Ovary (tissue), 9 donors: ENCODE results near the gene CUL3. TPM values are rescaled to one million over a fixed set of nuclear protein-coding genes. Genes with fewer than 3 reads are reported as not detected.
"Not testable (repeated sequence)": the region's sequence is repeated elsewhere in the genome, so short reads cannot be mapped to it uniquely, and the experiment has no call there.

Experiments used
- DNase-seq, 5 donors: peaks; one replicate each; pipeline ENCODE4 v3.0.0-alpha.2; 2019 to 2020
- H3K27ac ChIP-seq, 2 donors: fragments of 200-600 bp; one replicate each; pipeline versions ENCODE4 v1.5.1 to v1.8.0; 2019 to 2022
- H3K27me3 ChIP-seq: fragments of 200-600 bp; one replicate; pipeline ENCODE4 v1.8.0; 2022
- H3K36me3 ChIP-seq: fragments of 200-600 bp; sonication (generic); one replicate; pipeline ENCODE4 v1.5.1; 2019
- H3K4me1 ChIP-seq: one replicate; pipeline ENCODE4 v1.8.1; 2013; ENCODE audit warnings: mild to moderate bottlenecking, moderate library complexity; ENCODE audit not compliant: insufficient read depth
- H3K4me3 ChIP-seq: fragments of 200-600 bp; sonication (generic); one replicate; pipeline ENCODE4 v1.5.1; 2017
- H3K9me3 ChIP-seq, 2 donors: fragments of 200-600 bp in 1 of 2; sonication (generic) in 1 of 2; one replicate each; pipeline versions ENCODE4 v1.5.1 to v1.8.1; 2013 to 2019; ENCODE audit warnings: mild to moderate bottlenecking in 1 of 2, moderate library complexity in 1 of 2
- CTCF ChIP-seq, 3 donors: fragments of 450-650 bp in 2 of 3; fragments of 200-600 bp in 1 of 3; IDR thresholded peaks; one replicate each; pipeline versions ENCODE4 v1.5.1 to v1.8.0; 2016 to 2022; ENCODE audit warnings: antibody characterized with exemption in 3 of 3, mild to moderate bottlenecking in 1 of 3
- EP300 ChIP-seq: sonication (generic); formaldehyde crosslinking; IDR thresholded peaks from one replicate; pipeline ENCODE4 v1.6.1; 2017; ENCODE audit warnings: antibody characterized with exemption
- POLR2A ChIP-seq: fragments of 450-650 bp; IDR thresholded peaks from one replicate; pipeline ENCODE4 v1.6.1; 2017; ENCODE audit warnings: antibody characterized with exemption, mild to moderate bottlenecking, moderate library complexity
- WGBS, 3 donors: extraction: QIAGEN DNeasy Blood & Tissue Kit in 1 of 3; methylation state at CpG; one replicate each; pipeline versions ENCODE4 v1.1.5 to v1.1.7; 2013 to 2017; 5-methylcytosine and 5-hydroxymethylcytosine counted together
- intact Hi-C, 4 donors: fragments of 100-400 bp; cut with DNase I; formaldehyde crosslinking; loops; one replicate each; pipeline versions ENCODE4 v1.11.0 to v1.15.1; 2022 to 2023
- polyA plus RNA-seq, 2 donors: library from polyadenylated mRNA; stranded (reverse); fragments of 200-250 nt in 1 of 2; fragments of 350-450 nt in 1 of 2; fragmentation: Illumina TruSeq in 1 of 2; extraction: RNeasy Lipid Tissue Mini Kit (QIAGEN cat#74804) in 1 of 2; gene quantifications; one replicate each; pipeline ENCODE4 v1.2.3, GENCODE V29; 2013 to 2014
- total RNA-seq, 7 donors: library from RNA; depleted of rRNA in 2 of 7; stranded (reverse); fragments of >200 nt in 2 of 7; fragmentation: NEBNext Ultra II Directional in 3 of 7; extraction: Animal tissue kit (Norgen Biotek cat#: 25700) in 3 of 7; gene quantifications; one replicate each; pipeline versions ENCODE4 v1.1.0 to v1.2.4, GENCODE V29; 2016 to 2023
- donor health status: DM: no; HTN: no; CAD: no; lungs with moderate emphysema.
- donor health status: DM: no; HTN: no; CAD: no.
- donor health status: Bipolar disorder and iron deficiency.
- donor health status: DM: yes; HTN: yes; CAD: no.
- donor health status: DM: no; HTN: no; CAD: no.
- donor health status: DM: yes; HTN: yes; CAD: no.

CUL3 gene
- total and polyA plus RNA-seq, 9 donors, result 50.0 to 83.3 (median 66.3) TPM

- Histone ChIP-seq H3K27ac (no peak overlapping the region), H3K36me3 (no peaks in the 10 kb centered on the region), H3K4me1 (peaks cover 10% of the 10 kb centered on the region), H3K4me3 (no peak overlapping the region), H3K9me3 (no peaks in the 10 kb centered on the region), H3K27me3 (no peaks in the 10 kb centered on the region)
- TF ChIP-seq EP300, result no peak
- TF ChIP-seq CTCF (IDR thresholded peaks at IDR 0.05), result no peak
- no peak for TF ChIP-seq POLR2A
- intact Hi-C loops, result no loop called here
- 88 to 95% (median 89%) methylated on average over 1 of the region's 1 CpG for WGBS, 3 donors
- no peak for DNase-seq
Measured at GRCh38 chr2:224525774-224526173, 59.4 kb downstream of the CUL3 start.

GRCh38 chr2:224524657-224525056 lies 60.5 kb downstream of the CUL3 start:
- DNase-seq, result no peak
- Histone ChIP-seq H3K4me3 (no peak overlapping the region), H3K27me3 (no peaks in the 10 kb centered on the region), H3K9me3 (no peaks in the 10 kb centered on the region), H3K27ac (no peak overlapping the region), H3K4me1 (peaks cover 14% of the 10 kb centered on the region), H3K36me3 (no peaks in the 10 kb centered on the region)
- intact Hi-C loops, result no loop called here
- TF ChIP-seq CTCF (IDR thresholded peaks at IDR 0.05) (no peak), EP300 (no peak), POLR2A (no peak)
- WGBS, 3 donors, result 73 to 87% (median 74%) methylated on average over 2 of the region's 2 CpGs

- DNase-seq, result no peak
- no peaks in the 10 kb centered on the region for H3K27me3 ChIP-seq
- 84 to 94% (median 93%) methylated on average over 6 of the region's 6 CpGs for WGBS, 3 donors
- no peak overlapping the region for H3K4me3 ChIP-seq
- TF ChIP-seq CTCF (IDR thresholded peaks at IDR 0.05) (no peak), EP300 (no peak), POLR2A (no peak)
- peaks cover 15% of the 10 kb centered on the region for H3K4me1 ChIP-seq
- intact Hi-C loops, result no loop called here
- no peak overlapping the region for H3K27ac ChIP-seq
- H3K9me3 ChIP-seq, result no peaks in the 10 kb centered on the region
- no peaks in the 10 kb centered on the region for H3K36me3 ChIP-seq
Measured at GRCh38 chr2:224523626-224524577, 61.3 kb downstream of the CUL3 start.

GRCh38 chr2:224522483-224522882 lies 62.7 kb downstream of the CUL3 start:
- intact Hi-C loops, H3K27me3 ChIP-seq, H3K27ac ChIP-seq, H3K9me3 ChIP-seq, DNase-seq, H3K4me3 ChIP-seq, H3K36me3 ChIP-seq: not testable (repeated sequence)
- WGBS, 3 donors, result 91 to 97% (median 95%) methylated on average over 10 of the region's 10 CpGs
- H3K4me1 ChIP-seq, result peaks cover 13% of the 10 kb centered on the region

GRCh38 chr2:224520064-224520463 lies 65.1 kb downstream of the CUL3 start:
- no peak for DNase-seq
- TF ChIP-seq EP300 (no peak), POLR2A (no peak), CTCF (IDR thresholded peaks at IDR 0.05) (no peak)
- H3K4me3 ChIP-seq, result no peak overlapping the region
- H3K9me3 ChIP-seq, result no peaks in the 10 kb centered on the region
- no peaks in the 10 kb centered on the region for H3K27me3 ChIP-seq
- WGBS, 3 donors, result 7 to 10% (median 9%) methylated on average over 1 of the region's 1 CpG
- intact Hi-C loops, result no loop called here
- H3K4me1 ChIP-seq, result peaks cover 12% of the 10 kb centered on the region
- no peaks in the 10 kb centered on the region for H3K36me3 ChIP-seq
- no peak overlapping the region for H3K27ac ChIP-seq
